Loucy (cell line): Measurements from ENCODE around the gene ROBO1.

ENCODE experiments used
- H2AFZ ChIP-seq: fragments of 200-600 bp; sonication (generic); 2 replicates; pipeline ENCODE4 v1.6.0; 2016; ENCODE audit warnings: antibody characterized with exemption, mild to moderate bottlenecking, low read length, moderate library complexity
- H3F3A ChIP-seq: fragments of 200-600 bp; 2 replicates; pipeline ENCODE4 v1.6.0; 2016; ENCODE audit warnings: antibody characterized with exemption, low read depth, mild to moderate bottlenecking
- H3K27me3 ChIP-seq: fragments of 200-600 bp; sonication (generic); 2 replicates; pipeline ENCODE4 v1.6.1; 2014; ENCODE audit warnings: low read length, mild to moderate bottlenecking; ENCODE audit not compliant: insufficient read depth, poor library complexity, severe bottlenecking
- H3K36me3 ChIP-seq: fragments of 200-600 bp; sonication (generic); 2 replicates; pipeline ENCODE4 v1.6.1; 2016; ENCODE audit warnings: low read length; ENCODE audit not compliant: insufficient read depth
- H3K4me1 ChIP-seq: fragments of 200-600 bp; sonication (generic); 2 replicates; pipeline ENCODE4 v1.5.1; 2014; ENCODE audit warnings: low read length, mild to moderate bottlenecking; ENCODE audit not compliant: insufficient read depth, poor library complexity, severe bottlenecking
- H3K4me2 ChIP-seq: fragments of 200-600 bp; sonication (generic); 2 replicates; pipeline ENCODE4 v1.6.0; 2014; ENCODE audit warnings: antibody characterized with exemption, low read length, low read depth, mild to moderate bottlenecking; ENCODE audit not compliant: poor library complexity, severe bottlenecking
- H3K4me3 ChIP-seq: fragments of 200-600 bp; sonication (generic); 2 replicates; pipeline ENCODE4 v1.5.1; 2014; ENCODE audit warnings: low read length, mild to moderate bottlenecking, mixed read lengths; ENCODE audit not compliant: poor library complexity, severe bottlenecking
- H3K79me2 ChIP-seq: fragments of 200-600 bp; sonication (generic); 2 replicates; pipeline ENCODE4 v1.6.1; 2014; ENCODE audit warnings: low read length; ENCODE audit not compliant: insufficient read depth
- H3K9ac ChIP-seq: fragments of 200-600 bp; sonication (generic); 2 replicates; pipeline ENCODE4 v1.6.0; 2014; ENCODE audit warnings: mild to moderate bottlenecking, low read depth, low read length, moderate library complexity; ENCODE audit not compliant: poor library complexity, severe bottlenecking
- H3K9me2 ChIP-seq: fragments of 200-600 bp; sonication (generic); replicated peaks from 2 replicates; pipeline ENCODE4 v1.6.1; 2016; ENCODE audit warnings: low read depth, low read length, mixed read lengths
- H3K9me3 ChIP-seq: fragments of 200-600 bp; sonication (generic); 2 replicates; pipeline ENCODE4 v1.6.1; 2014; ENCODE audit warnings: mild to moderate bottlenecking, antibody characterized with exemption, low read length, low read depth; ENCODE audit not compliant: insufficient read depth
- H4K20me1 ChIP-seq: fragments of 200-600 bp; sonication (generic); 2 replicates; pipeline ENCODE4 v1.6.0; 2014; ENCODE audit warnings: antibody characterized with exemption, low read length, mild to moderate bottlenecking; ENCODE audit not compliant: insufficient read depth, poor library complexity, severe bottlenecking
- EZH2phosphoT487 ChIP-seq: fragments of 200-600 bp; IDR thresholded peaks from 2 replicates; pipeline ENCODE4 v1.6.1; 2018; ENCODE audit warnings: antibody characterized with exemption, mild to moderate bottlenecking, moderate library complexity, borderline replicate concordance
- TF ChIP-seq, protein P1 (sequence below): fragments of 200-600 bp; sonication (generic); conservative IDR thresholded peaks from 2 replicates; pipeline ENCODE4 v1.5.1; 2014; ENCODE audit warnings: mild to moderate bottlenecking, antibody characterized with exemption, low read length

The ROBO1 gene

DNA sequence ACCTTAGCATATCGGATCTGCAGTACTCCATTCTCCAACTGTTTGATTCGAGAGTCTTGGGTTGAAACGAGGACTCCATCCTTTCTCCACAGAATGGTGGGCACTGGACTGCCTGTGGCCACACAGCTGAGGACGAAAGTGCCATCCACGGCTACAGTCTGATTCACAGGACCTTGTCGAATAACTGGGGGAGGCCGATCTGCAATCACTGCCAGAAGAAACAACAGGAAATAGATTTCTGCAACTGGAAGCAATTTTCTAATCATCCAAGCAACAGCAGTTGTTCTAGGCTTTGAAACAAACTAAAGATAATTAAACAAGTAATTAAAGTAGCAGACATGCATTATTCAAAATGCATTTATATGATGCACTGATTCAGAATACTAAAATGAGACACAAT, 1097.7 kb downstream of the ROBO1 start:
- no peaks in the 10 kb centered on the region for H3K9me3 ChIP-seq
- no peaks in the 10 kb centered on the region for H3K27me3 ChIP-seq
- no peaks in the 10 kb centered on the region for H3K79me2 ChIP-seq
- TF ChIP-seq EZH2phosphoT487: no peak
- TF ChIP-seq, protein P1, sequence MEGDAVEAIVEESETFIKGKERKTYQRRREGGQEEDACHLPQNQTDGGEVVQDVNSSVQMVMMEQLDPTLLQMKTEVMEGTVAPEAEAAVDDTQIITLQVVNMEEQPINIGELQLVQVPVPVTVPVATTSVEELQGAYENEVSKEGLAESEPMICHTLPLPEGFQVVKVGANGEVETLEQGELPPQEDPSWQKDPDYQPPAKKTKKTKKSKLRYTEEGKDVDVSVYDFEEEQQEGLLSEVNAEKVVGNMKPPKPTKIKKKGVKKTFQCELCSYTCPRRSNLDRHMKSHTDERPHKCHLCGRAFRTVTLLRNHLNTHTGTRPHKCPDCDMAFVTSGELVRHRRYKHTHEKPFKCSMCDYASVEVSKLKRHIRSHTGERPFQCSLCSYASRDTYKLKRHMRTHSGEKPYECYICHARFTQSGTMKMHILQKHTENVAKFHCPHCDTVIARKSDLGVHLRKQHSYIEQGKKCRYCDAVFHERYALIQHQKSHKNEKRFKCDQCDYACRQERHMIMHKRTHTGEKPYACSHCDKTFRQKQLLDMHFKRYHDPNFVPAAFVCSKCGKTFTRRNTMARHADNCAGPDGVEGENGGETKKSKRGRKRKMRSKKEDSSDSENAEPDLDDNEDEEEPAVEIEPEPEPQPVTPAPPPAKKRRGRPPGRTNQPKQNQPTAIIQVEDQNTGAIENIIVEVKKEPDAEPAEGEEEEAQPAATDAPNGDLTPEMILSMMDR: no peak
- H3K4me2 ChIP-seq: no peak overlapping the region
- no peaks in the 10 kb centered on the region for H3F3A ChIP-seq
- H3K36me3 ChIP-seq: no peaks in the 10 kb centered on the region
- H3K9ac ChIP-seq: no peak overlapping the region
- no peak overlapping the region for H3K4me3 ChIP-seq
- no peaks in the 10 kb centered on the region for H3K4me1 ChIP-seq
- no peaks in the 10 kb centered on the region for H4K20me1 ChIP-seq
- no peaks in the 10 kb centered on the region for H3K9me2 ChIP-seq
- H2AFZ ChIP-seq: no peak overlapping the region

DNA sequence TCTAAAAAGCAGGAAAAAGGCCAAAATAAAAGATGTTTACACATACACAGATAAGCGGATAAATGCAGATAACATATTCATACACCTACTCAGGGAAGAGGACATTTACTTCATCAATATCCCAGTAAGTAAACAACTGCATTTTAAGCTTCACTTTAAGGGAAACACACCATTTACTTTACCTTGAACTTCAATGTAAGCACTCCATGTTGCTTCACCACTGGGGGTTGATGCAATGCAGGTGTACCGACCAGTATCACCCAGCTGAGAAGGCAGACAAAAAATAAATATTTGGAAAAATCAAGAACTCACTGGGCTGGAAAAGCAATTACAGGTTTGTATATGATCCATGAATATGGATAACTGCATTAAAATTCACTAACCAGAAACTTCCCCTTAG, 1099.5 kb downstream of the ROBO1 start:
- TF ChIP-seq, protein P1: no peak
- no peak for TF ChIP-seq EZH2phosphoT487
- no peak overlapping the region for H3K9ac ChIP-seq
- no peaks in the 10 kb centered on the region for H3K79me2 ChIP-seq
- H2AFZ ChIP-seq: no peak overlapping the region
- no peaks in the 10 kb centered on the region for H3K27me3 ChIP-seq
- no peak overlapping the region for H3K4me3 ChIP-seq
- H3K4me1 ChIP-seq: no peaks in the 10 kb centered on the region
- no peaks in the 10 kb centered on the region for H3K9me3 ChIP-seq
- H3K9me2 ChIP-seq: no peaks in the 10 kb centered on the region
- no peaks in the 10 kb centered on the region for H4K20me1 ChIP-seq
- no peaks in the 10 kb centered on the region for H3K36me3 ChIP-seq
- H3F3A ChIP-seq: no peaks in the 10 kb centered on the region
- H3K4me2 ChIP-seq: no peak overlapping the region

DNA sequence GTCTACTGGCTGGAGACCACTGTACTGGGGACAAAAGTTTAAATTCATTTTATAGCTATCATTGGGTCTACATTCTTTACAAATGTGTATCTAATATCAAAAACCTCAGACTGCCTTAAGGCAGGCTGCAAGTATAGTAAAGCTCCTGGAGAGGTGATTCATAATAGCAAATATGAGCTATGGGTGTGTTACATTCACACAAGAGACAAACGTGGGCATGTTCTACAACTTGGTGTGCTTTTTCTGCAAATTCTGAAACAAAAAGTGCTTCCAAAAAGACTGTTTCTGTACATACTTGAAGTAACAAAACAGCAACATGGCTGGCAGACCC, 1101.4 kb downstream of the ROBO1 start:
- TF ChIP-seq EZH2phosphoT487: no peak
- TF ChIP-seq, protein P1: no peak
- H3K36me3 ChIP-seq: no peaks in the 10 kb centered on the region
- no peak overlapping the region for H2AFZ ChIP-seq
- no peak overlapping the region for H3K4me3 ChIP-seq
- no peaks in the 10 kb centered on the region for H3K4me1 ChIP-seq
- no peaks in the 10 kb centered on the region for H4K20me1 ChIP-seq
- no peaks in the 10 kb centered on the region for H3K79me2 ChIP-seq
- no peak overlapping the region for H3K4me2 ChIP-seq
- no peaks in the 10 kb centered on the region for H3F3A ChIP-seq
- H3K9me2 ChIP-seq: no peaks in the 10 kb centered on the region
- no peaks in the 10 kb centered on the region for H3K27me3 ChIP-seq
- H3K9me3 ChIP-seq: no peaks in the 10 kb centered on the region
- H3K9ac ChIP-seq: no peak overlapping the region
